Neural progenitor cell (in vitro differentiated cells): ENCODE results near the gene KCTD12. TPM values are rescaled to one million over a fixed set of nuclear protein-coding genes. Genes with fewer than 3 reads are reported as not detected.

ENCODE experiments used
- DNase-seq: peaks from one replicate; pipeline ENCODE4 v3.0.0-alpha.2; 2016; ENCODE audit warnings: low spot score
- H2AFZ ChIP-seq: fragments of 200-600 bp; sonication (generic); replicated peaks from 2 replicates; pipeline ENCODE4 v1.6.1; 2016; ENCODE audit warnings: antibody characterized with exemption
- H3F3A ChIP-seq: fragments of 200-600 bp; sonication (generic); 2 replicates; pipeline ENCODE4 v1.6.1; 2016; ENCODE audit warnings: antibody characterized with exemption, low read depth
- H3K27ac ChIP-seq: fragments of 200-600 bp; sonication (generic); 2 replicates; pipeline ENCODE4 v1.5.1; 2016; ENCODE audit warnings: mild to moderate bottlenecking
- H3K27me3 ChIP-seq: fragments of 200-600 bp; sonication (generic); 2 replicates; pipeline ENCODE4 v1.6.1; 2016; ENCODE audit warnings: mild to moderate bottlenecking, moderate library complexity
- H3K36me3 ChIP-seq: fragments of 200-600 bp; sonication (generic); 2 replicates; pipeline ENCODE4 v1.5.1; 2016
- H3K4me1 ChIP-seq: fragments of 200-600 bp; sonication (generic); 2 replicates; pipeline ENCODE4 v1.6.1; 2016; ENCODE audit warnings: mixed run types
- H3K4me2 ChIP-seq: fragments of 200-600 bp; sonication (generic); 2 replicates; pipeline ENCODE4 v1.6.1; 2016
- H3K4me3 ChIP-seq: fragments of 200-600 bp; sonication (generic); 2 replicates; pipeline ENCODE4 v1.5.1; 2016
- H3K79me2 ChIP-seq: fragments of 200-600 bp; sonication (generic); 2 replicates; pipeline ENCODE4 v1.6.1; 2016; ENCODE audit warnings: low read depth
- H3K9ac ChIP-seq: fragments of 200-600 bp; sonication (generic); 2 replicates; pipeline ENCODE4 v1.6.1; 2016
- H3K9me3 ChIP-seq: fragments of 200-600 bp; sonication (generic); 2 replicates; pipeline ENCODE4 v1.5.1; 2016; ENCODE audit warnings: low read depth
- H4K20me1 ChIP-seq: fragments of 200-600 bp; sonication (generic); 2 replicates; pipeline ENCODE4 v1.6.1; 2016; ENCODE audit warnings: low read depth
- H3K27ac Mint-ChIP-seq: 3 replicates; pipeline ENCODE4 v1.8.0; 2021; ENCODE audit warnings: mixed read lengths
- H3K27me3 Mint-ChIP-seq: 2 replicates; pipeline ENCODE4 v1.8.0; 2022; ENCODE audit warnings: low read depth, mild to moderate bottlenecking, inconsistent platforms, moderate library complexity, mixed read lengths; ENCODE audit not compliant: insufficient read depth
- H3K36me3 Mint-ChIP-seq: 3 replicates; pipeline ENCODE4 v1.8.0; 2021; ENCODE audit warnings: mixed read lengths
- H3K4me1 Mint-ChIP-seq: 3 replicates; pipeline ENCODE4 v1.8.0; 2021; ENCODE audit warnings: mixed read lengths
- H3K4me3 Mint-ChIP-seq: 3 replicates; pipeline ENCODE4 v1.8.0; 2021; ENCODE audit warnings: mild to moderate bottlenecking, moderate library complexity, mixed read lengths
- H3K9me3 Mint-ChIP-seq: 3 replicates; pipeline ENCODE4 v1.8.0; 2020; ENCODE audit warnings: mixed read lengths
- CTCF ChIP-seq: fragments of 200-600 bp; sonication (generic); IDR thresholded peaks from 2 replicates; pipeline ENCODE4 v1.5.1; 2017; ENCODE audit warnings: antibody characterized with exemption, mild to moderate bottlenecking
- EZH2 ChIP-seq: fragments of 200-600 bp; sonication (generic); IDR thresholded peaks from 2 replicates; pipeline ENCODE4 v1.6.1; 2017; ENCODE audit warnings: antibody characterized with exemption, mild to moderate bottlenecking, moderate library complexity
- EZH2phosphoT487 ChIP-seq: fragments of 200-600 bp; sonication (generic); IDR thresholded peaks from 2 replicates; pipeline ENCODE4 v1.6.1; 2017; ENCODE audit warnings: antibody characterized with exemption
- total RNA-seq: library from RNA; depleted of rRNA; stranded (reverse); fragments of >200 nt; gene quantifications from 2 replicates; pipeline ENCODE4 v1.2.3, GENCODE V29; 2015; ENCODE audit warnings: low replicate concordance

KCTD12 gene
- total RNA-seq, 1 donor from 2014 or later, result 1.9 TPM

GRCh38 chr13:76846363-76846762 is 39.8 kb downstream of the KCTD12 start:
- Mint-ChIP-seq H3K4me3 (no peak overlapping the region), H3K27ac (no peak overlapping the region), H3K9me3 (no peaks in the 10 kb centered on the region), H3K27me3 (peaks cover 2% of the 10 kb centered on the region), H3K4me1 (no peaks in the 10 kb centered on the region), H3K36me3 (no peaks in the 10 kb centered on the region)
- H3K36me3 ChIP-seq, result no peaks in the 10 kb centered on the region
- no peak for DNase-seq
- no peaks in the 10 kb centered on the region for H4K20me1 ChIP-seq
- no peak overlapping the region for H3K27ac ChIP-seq
- H3K4me3 ChIP-seq, result no peak overlapping the region
- no peaks in the 10 kb centered on the region for H3K79me2 ChIP-seq
- no peaks in the 10 kb centered on the region for H3F3A ChIP-seq
- H3K27me3 ChIP-seq, result no peaks in the 10 kb centered on the region
- H2AFZ ChIP-seq, result peak overlapping the region; percentile 38
- no peak for TF ChIP-seq EZH2
- TF ChIP-seq CTCF, result no peak
- TF ChIP-seq EZH2phosphoT487, result no peak
- H3K9ac ChIP-seq, result no peak overlapping the region
- H3K4me2 ChIP-seq, result no peak overlapping the region
- H3K4me1 ChIP-seq, result no peaks in the 10 kb centered on the region
- no peaks in the 10 kb centered on the region for H3K9me3 ChIP-seq

- Mint-ChIP-seq H3K27ac (no peak overlapping the region), H3K4me1 (no peaks in the 10 kb centered on the region), H3K27me3 (peaks cover 2% of the 10 kb centered on the region), H3K9me3 (no peaks in the 10 kb centered on the region), H3K4me3 (no peak overlapping the region), H3K36me3 (no peaks in the 10 kb centered on the region)
- TF ChIP-seq EZH2phosphoT487, result no peak
- TF ChIP-seq EZH2, result no peak
- no peak for TF ChIP-seq CTCF
- no peaks in the 10 kb centered on the region for H3F3A ChIP-seq
- no peak overlapping the region for H3K27ac ChIP-seq
- H3K9ac ChIP-seq, result no peak overlapping the region
- H3K79me2 ChIP-seq, result no peaks in the 10 kb centered on the region
- H3K4me2 ChIP-seq, result no peak overlapping the region
- no peak overlapping the region for H3K4me3 ChIP-seq
- no peak for DNase-seq
- no peaks in the 10 kb centered on the region for H3K4me1 ChIP-seq
- no peak overlapping the region for H2AFZ ChIP-seq
- no peaks in the 10 kb centered on the region for H3K27me3 ChIP-seq
- no peaks in the 10 kb centered on the region for H3K36me3 ChIP-seq
- H4K20me1 ChIP-seq, result no peaks in the 10 kb centered on the region
- H3K9me3 ChIP-seq, result no peaks in the 10 kb centered on the region
These were observed 40.3 kb downstream of the KCTD12 start for GRCh38 chr13:76845865-76846264.

- H3K4me3 Mint-ChIP-seq, result no peak overlapping the region
- Histone ChIP-seq H3K79me2 (no peaks in the 10 kb centered on the region), H2AFZ (no peak overlapping the region), H3K36me3 (no peaks in the 10 kb centered on the region), H3K4me2 (no peak overlapping the region), H3K4me3 (no peak overlapping the region), H4K20me1 (no peaks in the 10 kb centered on the region), H3F3A (no peaks in the 10 kb centered on the region), H3K27me3 (no peaks in the 10 kb centered on the region), H3K4me1 (no peaks in the 10 kb centered on the region), H3K27ac (no peak overlapping the region), H3K9ac (no peak overlapping the region), H3K9me3 (no peaks in the 10 kb centered on the region)
- H3K27ac Mint-ChIP-seq, result no peak overlapping the region
- H3K9me3 Mint-ChIP-seq, result no peaks in the 10 kb centered on the region
- H3K36me3 Mint-ChIP-seq, result no peaks in the 10 kb centered on the region
- DNase-seq, result no peak
- no peak for TF ChIP-seq EZH2
- TF ChIP-seq EZH2phosphoT487, result no peak
- TF ChIP-seq CTCF, result no peak
- H3K4me1 Mint-ChIP-seq, result no peaks in the 10 kb centered on the region
- peaks cover 2% of the 10 kb centered on the region for H3K27me3 Mint-ChIP-seq
These were observed 40.8 kb downstream of the KCTD12 start for GRCh38 chr13:76845367-76845766.
